HUES64 (cell line): Measurements from ENCODE around the gene KCTD1.

ENCODE experiments used
- H3K27ac ChIP-seq: 2 replicates; pipeline ENCODE4 v1.7.0; 2013; ENCODE audit warnings: low read depth, low read length, inconsistent platforms
- H3K27me3 ChIP-seq: 2 replicates; pipeline ENCODE4 v1.6.1; 2013; ENCODE audit warnings: mild to moderate bottlenecking, low read length; ENCODE audit not compliant: insufficient read depth
- H3K36me3 ChIP-seq: 2 replicates; pipeline ENCODE4 v1.6.1; 2013; ENCODE audit warnings: mild to moderate bottlenecking, low read length; ENCODE audit not compliant: insufficient read depth
- H3K4me1 ChIP-seq: 2 replicates; pipeline ENCODE4 v1.6.1; 2013; ENCODE audit warnings: mild to moderate bottlenecking, low read length, moderate library complexity; ENCODE audit not compliant: insufficient read depth
- H3K4me3 ChIP-seq: 2 replicates; pipeline ENCODE4 v1.5.1; 2013; ENCODE audit warnings: mild to moderate bottlenecking, low read length, moderate library complexity
- H3K9ac ChIP-seq: 2 replicates; pipeline ENCODE4 v1.6.1; 2013; ENCODE audit warnings: mild to moderate bottlenecking, low read depth, low read length
- H3K9me3 ChIP-seq: 2 replicates; pipeline ENCODE4 v1.6.1; 2013; ENCODE audit warnings: low read depth, low read length; ENCODE audit not compliant: insufficient read depth
- WGBS: fragments of 150-250, 120-280 bp; methylation state at CpG from one replicate; pipeline ENCODE4 v1.1.7; 2013; ENCODE audit warnings: missing lambda C conversion rate; 5-methylcytosine and 5-hydroxymethylcytosine counted together

The KCTD1 gene

DNA sequence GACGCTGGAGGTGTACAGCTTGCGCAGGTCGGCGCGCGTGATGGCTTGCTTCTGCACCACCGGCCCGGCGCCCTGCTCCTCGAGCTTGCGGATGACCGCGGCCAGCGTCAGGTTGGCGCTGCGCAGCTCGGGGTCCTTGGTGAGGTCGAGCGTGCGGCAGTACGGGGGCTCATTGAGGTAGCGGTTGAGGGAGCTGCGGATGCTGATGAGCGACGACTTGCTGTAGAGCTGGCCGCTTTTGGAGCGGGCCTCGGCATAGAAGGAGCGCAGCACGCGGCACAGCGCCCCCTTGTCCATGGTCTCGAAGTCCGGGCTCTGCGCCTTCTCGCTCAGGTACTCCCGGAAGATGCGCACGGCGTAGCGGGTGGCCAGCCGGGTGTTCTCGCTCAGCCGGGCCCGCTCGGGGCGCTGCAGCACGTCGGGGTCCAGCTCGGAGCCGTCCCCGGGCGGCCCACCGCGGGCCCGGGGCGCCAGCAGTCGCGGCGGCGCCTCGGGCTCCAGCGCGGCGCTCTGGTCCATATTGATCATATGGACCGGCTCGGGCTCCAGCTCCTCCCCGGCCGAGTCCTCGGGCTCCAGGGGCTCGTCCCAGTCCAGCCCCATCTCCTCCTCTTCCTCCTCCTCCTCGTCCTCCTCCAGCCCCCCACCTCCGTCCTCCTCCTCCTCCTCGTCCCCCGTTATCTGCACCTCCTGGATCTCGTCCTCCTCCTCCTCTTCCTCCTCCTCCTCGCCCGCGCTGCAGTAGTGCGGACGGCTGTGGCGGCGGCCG is 523 bp downstream of the KCTD1 start:
- peak overlapping the region; percentile 76 for H3K4me3 ChIP-seq
- H3K9ac ChIP-seq: peak overlapping the region; percentile 59
- H3K27me3 ChIP-seq: peaks cover 75% of the 10 kb centered on the region
- no peaks in the 10 kb centered on the region; the same call in 1 of the 2 replicates for H3K36me3 ChIP-seq
- under 1% methylated on average over 84 of the region's 84 CpGs for WGBS
- H3K27ac ChIP-seq: no peak overlapping the region
- no peaks in the 10 kb centered on the region for H3K9me3 ChIP-seq
- peaks cover 35% of the 10 kb centered on the region for H3K4me1 ChIP-seq

DNA sequence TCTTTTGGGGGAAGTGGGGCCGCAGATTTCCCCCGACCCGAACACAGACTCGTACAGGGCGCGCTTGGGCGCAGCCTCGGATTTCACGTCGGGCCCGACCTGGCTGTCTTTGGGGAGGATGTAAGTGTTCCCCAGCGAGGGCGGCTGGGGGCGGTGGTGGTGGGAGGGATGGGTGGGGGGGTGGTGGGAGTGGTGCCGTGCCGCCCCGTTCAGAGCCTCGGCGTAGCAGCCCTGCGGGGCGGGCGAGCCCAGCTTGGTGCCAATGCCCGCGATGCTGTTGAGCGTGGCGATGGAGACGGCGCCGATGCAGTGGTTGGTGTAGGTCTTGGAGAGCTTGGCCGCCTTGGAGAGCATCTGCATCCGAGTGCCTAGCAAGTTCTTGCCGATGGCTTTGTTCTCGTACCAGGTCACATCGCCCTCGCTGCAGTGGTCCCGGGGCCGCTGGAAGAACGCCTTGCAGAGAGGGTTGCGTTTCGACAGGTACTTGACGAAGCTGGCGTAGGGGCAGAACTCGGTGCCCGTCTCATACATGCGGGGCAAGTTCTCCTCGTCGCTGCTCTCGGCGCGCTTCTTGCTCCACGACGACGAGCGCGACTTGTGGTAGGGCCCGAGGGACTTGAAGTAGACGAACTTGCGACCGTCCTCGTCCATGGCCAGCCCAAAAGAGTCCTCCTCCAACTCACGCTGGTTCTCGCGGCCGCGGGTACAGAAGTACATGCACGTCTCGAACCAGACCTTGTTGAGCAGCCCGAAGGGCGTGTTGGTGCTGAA is 1.3 kb downstream of the KCTD1 start:
- Histone ChIP-seq H3K27me3 (peaks cover 68% of the 10 kb centered on the region), H3K9me3 (no peaks in the 10 kb centered on the region), H3K4me1 (peaks cover 34% of the 10 kb centered on the region), H3K36me3 (no peaks in the 10 kb centered on the region; the same call in 1 of the 2 replicates), H3K9ac (peak overlapping the region; percentile 59), H3K27ac (no peak overlapping the region), H3K4me3 (peak overlapping the region; percentile 76)
- 3% methylated on average over 68 of the region's 69 CpGs for WGBS

DNA sequence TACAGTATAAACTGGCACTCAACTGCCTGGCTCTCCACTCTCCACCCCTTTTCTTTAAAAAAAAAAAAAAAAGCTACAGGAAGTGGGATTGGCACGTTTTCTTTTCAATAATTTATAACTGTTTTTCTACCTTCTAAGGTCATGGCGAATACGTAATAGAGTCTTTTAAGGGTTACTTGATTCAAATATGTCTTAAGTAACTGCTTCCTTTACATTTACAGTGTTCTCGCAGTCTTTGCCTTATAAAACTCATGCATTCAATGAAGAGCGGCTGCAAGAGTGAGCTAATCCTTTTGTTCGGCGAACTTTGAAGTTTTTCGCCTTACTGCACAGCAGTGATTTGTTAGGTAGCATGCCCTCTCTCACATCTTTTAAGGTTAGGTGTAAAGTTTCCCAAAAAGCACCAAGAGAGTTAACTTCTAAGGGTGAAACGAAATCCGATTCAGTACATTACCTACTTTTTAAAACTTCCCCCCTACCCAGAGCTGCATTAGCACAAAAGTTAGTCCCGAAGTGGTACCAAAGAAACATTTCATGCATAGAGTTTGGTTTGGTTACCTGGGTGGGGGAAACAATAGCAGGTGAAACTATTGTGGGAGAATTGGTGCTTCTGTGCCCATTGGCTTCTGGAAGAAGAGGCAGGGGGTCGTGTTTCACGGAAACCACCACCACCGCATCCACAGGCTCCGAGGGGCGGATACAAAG is 2.0 kb downstream of the KCTD1 start:
- Histone ChIP-seq H3K9me3 (no peaks in the 10 kb centered on the region), H3K4me1 (peaks cover 27% of the 10 kb centered on the region), H3K27me3 (peaks cover 60% of the 10 kb centered on the region), H3K9ac (no peak overlapping the region), H3K27ac (no peak overlapping the region), H3K4me3 (peak overlapping the region; percentile 76), H3K36me3 (no peaks in the 10 kb centered on the region; the same call in 1 of the 2 replicates)
- WGBS: 12% methylated on average over 13 of the region's 16 CpGs

DNA sequence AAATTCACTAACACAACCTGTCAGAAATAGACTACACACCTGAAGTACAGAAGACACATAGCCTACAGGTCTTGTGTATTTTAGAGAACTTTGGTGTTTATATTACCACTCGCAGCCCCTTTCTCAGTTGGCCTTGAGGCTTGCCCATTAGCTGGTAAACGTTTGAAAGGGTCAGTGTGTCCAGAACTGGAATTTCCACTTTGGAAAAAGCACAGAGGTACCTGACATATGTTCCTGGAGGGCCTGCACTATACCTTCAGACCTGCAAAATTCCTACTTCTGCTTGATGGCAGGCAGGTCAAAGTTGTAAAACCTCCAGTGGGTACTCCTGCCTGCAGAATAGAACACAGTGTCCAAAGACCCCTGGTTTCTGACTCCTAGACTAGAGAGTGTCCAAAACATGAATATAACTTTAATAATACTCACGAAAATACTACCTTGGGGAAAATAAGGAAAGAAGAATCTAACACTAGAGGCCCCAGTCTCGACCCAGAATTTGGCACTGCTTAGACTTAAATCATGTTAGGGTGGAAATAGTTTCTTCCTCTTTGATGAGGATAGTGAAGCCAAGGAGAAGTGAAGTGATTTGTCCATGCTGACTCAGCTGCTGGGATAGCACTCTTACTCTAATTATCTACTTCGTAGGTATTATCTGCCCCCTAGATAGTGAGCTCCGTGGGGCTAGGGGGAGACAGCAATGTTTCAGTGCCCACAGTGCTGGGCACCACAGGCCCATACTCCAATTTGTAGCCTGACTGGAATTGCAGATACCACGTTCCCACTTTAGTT is 2.8 kb downstream of the KCTD1 start:
- H3K4me1 ChIP-seq: peaks cover 24% of the 10 kb centered on the region
- peak overlapping the region; percentile 76 for H3K4me3 ChIP-seq
- 69% methylated on average over 7 of the region's 7 CpGs for WGBS
- no peak overlapping the region for H3K9ac ChIP-seq
- H3K36me3 ChIP-seq: no peaks in the 10 kb centered on the region; the same call in 1 of the 2 replicates
- no peak overlapping the region for H3K27ac ChIP-seq
- H3K9me3 ChIP-seq: no peaks in the 10 kb centered on the region
- H3K27me3 ChIP-seq: peaks cover 52% of the 10 kb centered on the region

DNA sequence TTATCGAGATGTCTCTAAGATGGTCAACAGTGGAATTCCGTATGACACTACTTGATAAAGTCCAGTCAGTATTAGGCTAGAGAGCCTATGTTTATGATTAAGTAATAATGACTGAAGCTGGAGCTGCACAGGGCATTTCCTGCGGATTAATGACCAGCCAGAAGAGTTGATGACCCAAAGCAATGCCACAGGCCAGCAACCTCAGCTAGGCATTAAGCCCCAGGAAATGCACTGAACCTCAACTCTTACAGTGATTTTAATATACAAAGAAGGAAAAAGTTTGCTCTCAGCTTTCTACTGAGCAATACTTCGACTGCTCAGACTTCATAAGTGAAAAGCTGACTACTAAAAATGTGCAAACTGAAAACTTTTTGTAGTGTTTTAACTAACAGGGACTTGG is 3.9 kb downstream of the KCTD1 start:
- Histone ChIP-seq H3K27ac (no peak overlapping the region), H3K36me3 (no peaks in the 10 kb centered on the region; the same call in 1 of the 2 replicates), H3K4me3 (no peak overlapping the region), H3K9ac (no peak overlapping the region), H3K9me3 (no peaks in the 10 kb centered on the region), H3K27me3 (peaks cover 42% of the 10 kb centered on the region), H3K4me1 (peaks cover 32% of the 10 kb centered on the region)
- 87% methylated on average over 4 of the region's 4 CpGs for WGBS

DNA sequence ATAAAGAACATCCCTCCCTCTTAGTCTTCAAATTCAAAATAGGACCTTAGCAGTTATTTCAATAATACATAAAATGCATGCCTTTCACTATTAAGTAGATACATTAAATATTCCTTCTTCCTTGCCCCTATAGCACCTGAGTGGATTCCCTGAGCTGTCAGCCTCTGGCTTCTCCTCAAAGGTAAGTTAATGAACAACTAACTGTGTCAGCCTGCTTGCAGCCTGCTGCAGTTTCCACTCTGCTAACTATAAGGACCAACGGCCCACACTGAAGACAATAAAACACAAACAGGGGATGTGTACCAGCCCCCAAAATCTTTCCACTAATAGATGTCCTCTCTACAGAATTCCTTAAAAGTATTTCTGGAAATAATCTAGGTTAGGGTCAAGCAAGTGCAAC is 5.0 kb downstream of the KCTD1 start:
- 71% methylated on average over 1 of the region's 1 CpG for WGBS

DNA sequence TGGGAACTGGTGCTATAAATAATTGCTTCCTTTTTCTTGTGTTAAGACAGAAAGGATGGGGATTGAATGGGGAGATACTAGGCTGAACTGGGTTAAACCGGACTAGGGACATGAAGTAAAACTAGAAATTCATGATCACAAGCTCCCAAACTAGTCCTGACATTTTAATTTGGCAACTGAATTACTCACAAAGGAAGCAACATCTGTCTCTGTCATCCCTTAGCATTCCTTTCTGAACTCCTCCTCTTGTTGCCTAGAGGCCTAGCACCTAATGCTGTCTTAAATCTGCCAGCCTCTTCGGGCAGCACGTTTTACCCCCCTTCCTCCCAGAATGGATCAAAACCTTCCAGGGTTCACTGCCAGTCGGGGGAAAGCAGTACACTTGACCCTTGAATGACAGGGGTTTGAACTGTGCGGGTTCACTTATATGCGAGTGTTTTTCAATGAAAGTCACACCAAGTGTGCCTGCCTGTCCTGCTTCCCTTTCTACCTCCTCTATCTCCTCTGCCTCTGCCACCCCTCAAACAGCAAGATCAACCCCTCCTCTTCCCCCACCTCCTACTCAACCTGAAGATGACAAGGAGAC is 8.2 kb downstream of the KCTD1 start:
- no peak overlapping the region for H3K27ac ChIP-seq
- H3K4me3 ChIP-seq: no peak overlapping the region
- 67% methylated on average over 6 of the region's 6 CpGs for WGBS
- no peak overlapping the region for H3K9ac ChIP-seq
- peaks cover 5% of the 10 kb centered on the region; the same call in 1 of the 2 replicates for H3K27me3 ChIP-seq
- no peaks in the 10 kb centered on the region for H3K9me3 ChIP-seq
- H3K4me1 ChIP-seq: peaks cover 13% of the 10 kb centered on the region; the same call in 1 of the 2 replicates
- H3K36me3 ChIP-seq: no peaks in the 10 kb centered on the region

More for the DNA sequence above, 5.0 kb downstream of the KCTD1 start:
- H3K27me3 ChIP-seq: peaks cover 37% of the 10 kb centered on the region
- H3K9me3 ChIP-seq: no peaks in the 10 kb centered on the region
- H3K4me3 ChIP-seq: no peak overlapping the region
- H3K9ac ChIP-seq: no peak overlapping the region
- H3K36me3 ChIP-seq: no peaks in the 10 kb centered on the region; the same call in 1 of the 2 replicates
- peaks cover 32% of the 10 kb centered on the region for H3K4me1 ChIP-seq
- H3K27ac ChIP-seq: no peak overlapping the region

DNA sequence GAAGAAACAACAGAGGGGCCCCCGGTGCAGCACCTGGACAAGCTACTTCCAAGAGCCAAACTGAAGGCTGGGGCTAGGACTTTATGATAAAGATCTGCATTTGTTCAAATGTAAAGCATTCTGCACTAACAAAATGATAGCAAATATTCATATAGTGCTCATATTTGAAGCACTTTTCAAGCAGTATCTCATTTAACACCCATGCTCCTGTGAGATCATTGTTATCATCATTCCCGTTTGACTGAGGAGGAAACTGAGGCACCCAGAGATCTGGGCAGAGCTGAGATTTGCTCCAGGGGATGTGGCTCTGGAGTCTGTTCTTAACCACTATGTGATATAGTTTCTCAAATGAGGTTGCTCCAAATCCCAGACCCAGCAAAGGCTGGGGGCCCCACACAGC is 9.8 kb downstream of the KCTD1 start:
- Histone ChIP-seq H3K27ac (no peak overlapping the region), H3K9me3 (no peaks in the 10 kb centered on the region), H3K9ac (no peak overlapping the region), H3K27me3 (no peaks in the 10 kb centered on the region), H3K4me1 (0 out of 2 replicates have a peak, but pooled peaks cover 8% of the 10 kb centered on the region), H3K4me3 (no peak overlapping the region), H3K36me3 (no peaks in the 10 kb centered on the region)
- 98% methylated on average over 2 of the region's 2 CpGs for WGBS

DNA sequence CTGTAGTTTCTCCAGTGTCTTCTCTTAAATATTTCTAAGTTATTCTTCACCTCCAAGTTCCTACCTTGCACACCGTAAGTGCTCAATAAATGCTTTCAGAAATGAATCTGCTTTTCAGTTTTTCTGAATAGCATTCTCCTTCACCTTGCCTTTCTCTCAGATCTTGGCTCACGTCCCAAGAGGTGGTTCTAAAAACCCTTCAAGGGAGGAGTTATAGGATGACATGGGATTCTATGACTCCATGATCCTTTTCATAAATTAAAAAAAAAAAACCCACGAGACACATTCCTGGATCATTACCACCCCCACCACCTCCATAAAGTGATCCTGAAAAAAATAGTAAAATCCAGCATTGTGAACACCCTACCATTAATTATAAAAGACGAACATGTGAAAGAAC is 11.7 kb downstream of the KCTD1 start:
- H3K9ac ChIP-seq: no peak overlapping the region
- H3K36me3 ChIP-seq: no peaks in the 10 kb centered on the region
- H3K9me3 ChIP-seq: no peaks in the 10 kb centered on the region
- peaks cover 11% of the 10 kb centered on the region for H3K4me1 ChIP-seq
- no peaks in the 10 kb centered on the region for H3K27me3 ChIP-seq
- H3K27ac ChIP-seq: no peak overlapping the region
- H3K4me3 ChIP-seq: no peak overlapping the region
- WGBS: 98% methylated on average over 4 of the region's 4 CpGs

DNA sequence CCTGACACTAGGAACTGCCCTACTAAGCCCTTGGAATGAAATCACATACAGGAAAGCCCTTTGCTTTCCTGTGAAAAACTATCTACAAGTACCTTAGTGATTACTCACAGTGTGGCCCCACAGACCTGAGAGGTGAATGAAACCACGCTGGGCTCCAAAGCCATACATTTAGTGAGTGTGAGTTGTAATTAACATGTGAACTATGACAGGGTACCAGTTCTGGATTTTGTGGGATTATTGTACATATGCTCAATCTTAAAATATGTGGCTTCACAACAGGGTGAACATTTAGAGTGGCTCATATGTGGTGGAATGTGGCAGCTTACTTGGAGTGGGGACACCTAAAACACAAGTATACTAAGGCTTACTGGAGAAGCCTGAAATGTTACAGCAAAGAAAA is 12.3 kb downstream of the KCTD1 start:
- peaks cover 16% of the 10 kb centered on the region for H3K4me1 ChIP-seq
- H3K9me3 ChIP-seq: no peaks in the 10 kb centered on the region
- no peak overlapping the region for H3K4me3 ChIP-seq
- 79% methylated on average over 1 of the region's 1 CpG for WGBS
- no peaks in the 10 kb centered on the region for H3K27me3 ChIP-seq
- no peak overlapping the region for H3K27ac ChIP-seq
- no peaks in the 10 kb centered on the region for H3K36me3 ChIP-seq
- H3K9ac ChIP-seq: no peak overlapping the region
